Esophagus muscularis mucosa (tissue), 3 donors: ENCODE measurements around the gene SLC29A3.

Experiments used
- CTCF ChIP-seq, 3 experiments: fragments of 200-600 bp in 2 of 3; fragments of 450-650 bp in 1 of 3; sonication (generic) in 2 of 3; IDR thresholded peaks; one replicate each; pipeline ENCODE4 v1.5.1; 2017 to 2019; ENCODE audit warnings: antibody characterized with exemption in 3 of 3, mild to moderate bottlenecking in 2 of 3, moderate library complexity in 1 of 3
- POLR2A ChIP-seq: fragments of 450-650 bp; IDR thresholded peaks from one replicate; pipeline ENCODE4 v1.6.1; 2017; ENCODE audit warnings: antibody characterized with exemption, moderate library complexity, mild to moderate bottlenecking, low read depth

- no peak for TF ChIP-seq CTCF (IDR thresholded peaks at IDR 0.05)
- TF ChIP-seq POLR2A, result no peak
Measured at GRCh38 chr10:71372882-71373495, 53.9 kb downstream of the SLC29A3 start.
